ENCODE measurements around the gene NGF. TPM values are rescaled to one million over a fixed set of nuclear protein-coding genes. Genes with fewer than 3 reads are reported as not detected.
A peak's percentile ranks its signal among the peaks of the same experiment; 100 is the strongest.

Gene NGF
- total RNA-seq, 1 donor from 2014 or later, result 41.7 TPM

DNA sequence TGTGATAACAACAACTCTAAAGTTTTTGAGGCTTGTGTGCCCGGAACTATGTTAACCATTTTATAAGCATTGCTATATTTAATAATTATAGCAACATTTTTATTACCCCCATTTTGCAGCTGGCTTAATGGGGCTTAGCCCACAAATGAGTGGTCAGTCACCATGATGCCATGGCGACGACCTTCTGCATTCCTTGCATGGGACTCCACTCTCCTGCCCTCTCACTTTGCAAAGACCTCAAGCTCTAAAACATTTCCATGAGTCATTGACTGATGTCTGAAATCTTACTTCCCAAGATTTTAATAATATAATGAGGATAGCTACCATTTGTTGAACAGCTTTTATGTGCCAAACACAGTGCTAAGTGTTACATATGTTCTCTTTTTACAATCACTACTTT is 15.4 kb downstream of the NGF start:
- Mint-ChIP-seq H3K4me1 (ENCODE audit: low read depth) (peaks cover 91% of the 10 kb centered on the region), H3K9me3 (ENCODE audit: low read depth) (no peaks in the 10 kb centered on the region), H3K27me3 (ENCODE audit: low read depth) (no peaks in the 10 kb centered on the region), H3K27ac (ENCODE audit: unreplicated experiment) (peak overlapping the region; percentile 85), H3K4me3 (ENCODE audit: unreplicated experiment) (no peak overlapping the region), H3K36me3 (ENCODE audit: low read depth) (peaks cover 6% of the 10 kb centered on the region)
- TF ChIP-seq, protein P1, sequence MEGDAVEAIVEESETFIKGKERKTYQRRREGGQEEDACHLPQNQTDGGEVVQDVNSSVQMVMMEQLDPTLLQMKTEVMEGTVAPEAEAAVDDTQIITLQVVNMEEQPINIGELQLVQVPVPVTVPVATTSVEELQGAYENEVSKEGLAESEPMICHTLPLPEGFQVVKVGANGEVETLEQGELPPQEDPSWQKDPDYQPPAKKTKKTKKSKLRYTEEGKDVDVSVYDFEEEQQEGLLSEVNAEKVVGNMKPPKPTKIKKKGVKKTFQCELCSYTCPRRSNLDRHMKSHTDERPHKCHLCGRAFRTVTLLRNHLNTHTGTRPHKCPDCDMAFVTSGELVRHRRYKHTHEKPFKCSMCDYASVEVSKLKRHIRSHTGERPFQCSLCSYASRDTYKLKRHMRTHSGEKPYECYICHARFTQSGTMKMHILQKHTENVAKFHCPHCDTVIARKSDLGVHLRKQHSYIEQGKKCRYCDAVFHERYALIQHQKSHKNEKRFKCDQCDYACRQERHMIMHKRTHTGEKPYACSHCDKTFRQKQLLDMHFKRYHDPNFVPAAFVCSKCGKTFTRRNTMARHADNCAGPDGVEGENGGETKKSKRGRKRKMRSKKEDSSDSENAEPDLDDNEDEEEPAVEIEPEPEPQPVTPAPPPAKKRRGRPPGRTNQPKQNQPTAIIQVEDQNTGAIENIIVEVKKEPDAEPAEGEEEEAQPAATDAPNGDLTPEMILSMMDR (IDR thresholded peaks at IDR 0.05), result no peak
- DNase-seq (ENCODE audit: low spot score), result no peak

DNA sequence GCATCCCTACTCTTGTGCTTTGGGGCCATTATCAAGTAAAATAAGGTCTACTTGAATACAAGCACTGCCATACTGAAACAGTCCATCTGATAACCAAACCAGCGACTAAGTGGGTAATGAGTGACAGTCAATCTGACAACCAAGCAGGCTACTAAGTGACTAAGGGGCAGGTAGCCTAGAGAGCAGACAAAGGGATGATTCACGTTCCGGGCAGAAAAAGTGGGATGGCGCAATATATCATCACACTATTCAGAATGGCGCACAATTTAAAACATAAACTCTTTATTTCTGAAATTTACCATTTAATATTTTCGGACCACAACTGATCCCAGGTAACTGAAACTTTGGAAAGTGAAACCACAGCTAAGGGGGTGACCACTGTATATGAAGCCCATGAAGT is 17.7 kb downstream of the NGF start:
- DNase-seq (ENCODE audit: low spot score), result no peak
- Mint-ChIP-seq H3K9me3 (ENCODE audit: low read depth) (no peaks in the 10 kb centered on the region), H3K27me3 (ENCODE audit: low read depth) (no peaks in the 10 kb centered on the region), H3K36me3 (ENCODE audit: low read depth) (peaks cover 2% of the 10 kb centered on the region), H3K4me3 (ENCODE audit: unreplicated experiment) (no peak overlapping the region), H3K4me1 (ENCODE audit: low read depth) (peaks cover 85% of the 10 kb centered on the region), H3K27ac (ENCODE audit: unreplicated experiment) (no peak overlapping the region)
- TF ChIP-seq, protein P1 (IDR thresholded peaks at IDR 0.05), result no peak

DNA sequence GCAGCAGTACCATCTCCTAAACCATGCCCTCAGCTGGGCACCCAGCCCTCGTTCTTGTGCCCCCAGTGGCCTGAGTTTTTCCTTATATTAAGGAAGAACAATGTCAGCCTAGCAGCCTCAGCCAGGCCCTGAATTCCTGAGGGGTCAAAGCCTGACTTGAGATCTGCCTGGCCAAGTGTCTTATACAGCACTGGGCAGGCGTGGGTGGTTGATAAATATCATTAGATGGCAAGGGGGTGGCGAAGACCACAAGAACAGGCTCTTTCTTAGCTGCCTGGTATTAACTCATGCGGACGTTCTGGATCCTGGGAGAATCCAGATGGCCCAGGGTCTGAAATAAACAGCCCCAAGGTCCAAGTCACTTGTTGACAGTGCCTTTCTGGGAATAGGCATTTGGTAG is 18.3 kb downstream of the NGF start:
- Mint-ChIP-seq H3K27ac (ENCODE audit: unreplicated experiment) (peak overlapping the region; percentile 58), H3K4me1 (ENCODE audit: low read depth) (peaks cover 85% of the 10 kb centered on the region), H3K9me3 (ENCODE audit: low read depth) (peaks cover under 1% of the 10 kb centered on the region), H3K36me3 (ENCODE audit: low read depth) (peaks cover 5% of the 10 kb centered on the region), H3K4me3 (ENCODE audit: unreplicated experiment) (no peak overlapping the region), H3K27me3 (ENCODE audit: low read depth) (no peaks in the 10 kb centered on the region)
- DNase-seq (ENCODE audit: low spot score), result no peak
- TF ChIP-seq, protein P1 (IDR thresholded peaks at IDR 0.05), result no peak

DNA sequence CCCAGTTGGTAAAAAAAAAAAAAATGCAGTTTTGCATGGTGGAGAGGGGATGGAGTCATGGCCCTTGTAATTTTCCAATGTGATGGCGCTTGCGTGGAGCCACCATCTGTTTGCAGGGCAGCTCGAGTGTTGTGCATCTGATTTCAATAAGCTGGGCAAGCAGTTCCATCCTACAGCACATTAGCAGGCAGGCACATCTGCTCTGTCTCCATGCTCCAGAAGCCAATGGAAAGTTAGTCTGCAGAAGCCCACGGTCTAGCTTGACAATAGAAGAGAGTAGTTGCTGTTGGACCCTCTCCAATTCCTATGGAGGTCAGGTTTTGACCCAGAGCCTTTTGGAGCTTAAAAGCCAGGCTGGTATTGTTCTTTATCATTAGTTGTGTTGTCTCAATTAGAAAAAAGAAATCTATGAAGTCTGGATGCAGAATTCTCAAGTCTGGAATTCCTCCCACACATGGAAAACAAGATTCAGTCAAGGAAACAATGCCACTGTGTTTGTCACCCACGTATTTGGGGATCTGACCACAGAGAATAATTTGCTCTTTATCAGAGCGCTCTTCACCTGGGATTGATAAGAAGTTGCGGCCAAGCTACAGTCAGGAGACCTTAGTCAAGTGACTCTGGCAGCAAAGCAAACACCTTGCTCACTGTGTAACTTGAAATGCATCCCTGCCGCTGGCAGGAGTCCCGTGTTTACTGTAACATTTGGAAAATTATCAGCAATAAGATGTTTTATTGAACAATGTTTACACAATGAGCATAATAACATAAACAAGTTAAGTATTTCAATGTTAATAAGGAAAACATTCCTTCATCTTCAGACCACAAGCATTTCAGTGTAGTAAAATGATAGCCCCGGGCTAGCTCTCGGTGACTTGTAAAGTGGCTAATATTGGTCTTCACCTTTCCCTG is 20.7 kb downstream of the NGF start:
- Mint-ChIP-seq H3K4me3 (ENCODE audit: unreplicated experiment) (no peak overlapping the region), H3K9me3 (ENCODE audit: low read depth) (peaks cover 4% of the 10 kb centered on the region), H3K4me1 (ENCODE audit: low read depth) (peaks cover 82% of the 10 kb centered on the region), H3K27ac (ENCODE audit: unreplicated experiment) (peak overlapping the region; percentile 45), H3K36me3 (ENCODE audit: low read depth) (peaks cover 5% of the 10 kb centered on the region), H3K27me3 (ENCODE audit: low read depth) (no peaks in the 10 kb centered on the region)
- no peak for DNase-seq (ENCODE audit: low spot score)
- TF ChIP-seq, protein P1 (IDR thresholded peaks at IDR 0.05), result no peak

DNA sequence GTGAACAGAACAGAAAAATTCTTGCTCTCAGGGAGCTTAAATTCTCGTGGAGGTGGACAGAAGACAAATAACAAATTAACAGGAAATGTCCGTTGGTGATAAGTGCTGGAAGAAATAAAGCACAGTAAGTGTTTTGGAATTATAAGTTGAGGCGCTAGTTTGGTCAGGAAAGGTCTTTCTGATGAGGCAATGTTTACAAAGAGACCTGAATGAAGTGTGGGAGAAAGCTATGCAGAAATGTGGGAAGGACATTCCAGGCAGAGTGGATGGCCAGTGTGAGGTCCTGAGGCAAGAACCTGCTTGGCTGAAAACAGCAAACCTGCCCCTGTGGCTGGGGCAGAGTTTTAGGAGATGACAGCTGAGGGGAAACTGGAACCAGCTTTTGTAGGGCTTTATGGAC is 23.3 kb downstream of the NGF start:
- H3K27ac Mint-ChIP-seq (ENCODE audit: unreplicated experiment), result peak overlapping the region; percentile 82
- H3K36me3 Mint-ChIP-seq (ENCODE audit: low read depth), result peaks cover 6% of the 10 kb centered on the region
- DNase-seq (ENCODE audit: low spot score), result no peak
- TF ChIP-seq, protein P1 (IDR thresholded peaks at IDR 0.05), result no peak
- H3K4me1 Mint-ChIP-seq (ENCODE audit: low read depth), result peaks cover 88% of the 10 kb centered on the region
- peaks cover 4% of the 10 kb centered on the region for H3K9me3 Mint-ChIP-seq (ENCODE audit: low read depth)
- H3K27me3 Mint-ChIP-seq (ENCODE audit: low read depth), result no peaks in the 10 kb centered on the region
- peak overlapping the region; percentile 2 for H3K4me3 Mint-ChIP-seq (ENCODE audit: unreplicated experiment)
